Sigmoid colon (tissue), 4 donors: ENCODE results near the gene TXNDC15.

ENCODE experiments used
- POLR2AphosphoS5 ChIP-seq, 4 donors: sonication (generic); formaldehyde crosslinking; IDR thresholded peaks; one replicate each; pipeline ENCODE4 v1.6.1; 2017; ENCODE audit warnings: antibody characterized with exemption in 4 of 4
- TF ChIP-seq, protein P1 (sequence below), 4 experiments: fragments of 450-650 bp in 3 of 4; fragments of 200-600 bp in 1 of 4; IDR thresholded peaks; one replicate each; pipeline ENCODE4 v1.5.1; 2016 to 2019; ENCODE audit warnings: antibody characterized with exemption in 4 of 4, mild to moderate bottlenecking in 3 of 4, moderate library complexity in 2 of 4

DNA sequence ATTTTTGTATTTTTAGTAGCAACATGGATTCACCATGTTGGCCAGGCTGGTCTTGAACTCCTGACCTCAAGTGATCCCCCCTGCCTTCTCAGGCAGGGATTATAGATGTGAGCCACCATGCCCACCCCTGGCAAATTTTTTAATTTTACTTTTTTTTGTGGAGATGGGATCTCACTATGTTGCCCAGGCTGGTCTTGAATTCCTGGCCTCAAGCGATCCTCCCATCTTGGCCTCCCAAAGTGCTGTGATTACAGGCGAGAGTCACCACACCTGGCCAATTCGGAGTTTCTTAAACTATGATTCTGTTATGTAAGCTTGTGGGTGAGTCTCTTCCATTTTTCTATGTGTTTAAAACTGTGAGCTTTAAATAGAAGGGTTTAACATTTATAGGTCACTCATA lies 58.3 kb downstream of the TXNDC15 start:
- TF ChIP-seq, protein P1, sequence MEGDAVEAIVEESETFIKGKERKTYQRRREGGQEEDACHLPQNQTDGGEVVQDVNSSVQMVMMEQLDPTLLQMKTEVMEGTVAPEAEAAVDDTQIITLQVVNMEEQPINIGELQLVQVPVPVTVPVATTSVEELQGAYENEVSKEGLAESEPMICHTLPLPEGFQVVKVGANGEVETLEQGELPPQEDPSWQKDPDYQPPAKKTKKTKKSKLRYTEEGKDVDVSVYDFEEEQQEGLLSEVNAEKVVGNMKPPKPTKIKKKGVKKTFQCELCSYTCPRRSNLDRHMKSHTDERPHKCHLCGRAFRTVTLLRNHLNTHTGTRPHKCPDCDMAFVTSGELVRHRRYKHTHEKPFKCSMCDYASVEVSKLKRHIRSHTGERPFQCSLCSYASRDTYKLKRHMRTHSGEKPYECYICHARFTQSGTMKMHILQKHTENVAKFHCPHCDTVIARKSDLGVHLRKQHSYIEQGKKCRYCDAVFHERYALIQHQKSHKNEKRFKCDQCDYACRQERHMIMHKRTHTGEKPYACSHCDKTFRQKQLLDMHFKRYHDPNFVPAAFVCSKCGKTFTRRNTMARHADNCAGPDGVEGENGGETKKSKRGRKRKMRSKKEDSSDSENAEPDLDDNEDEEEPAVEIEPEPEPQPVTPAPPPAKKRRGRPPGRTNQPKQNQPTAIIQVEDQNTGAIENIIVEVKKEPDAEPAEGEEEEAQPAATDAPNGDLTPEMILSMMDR (IDR thresholded peaks at IDR 0.05): no peak
- no peak for TF ChIP-seq POLR2AphosphoS5 (IDR thresholded peaks at IDR 0.05)
